ENCODE results near the gene INSR.

Gene INSR

GRCh38 chr19:7120499-7120898, 173.7 kb downstream of the INSR start:
- H3K4me3 ChIP-seq (ENCODE audit: low read length), result no peak overlapping the region
- DNase-seq (ENCODE audit: low read depth, low spot score), result no peak

- DNase-seq (ENCODE audit: low read depth, low spot score), result no peak
These were observed 174.6 kb downstream of the INSR start for GRCh38 chr19:7119582-7119981.

GRCh38 chr19:7117248-7117647, 177.0 kb downstream of the INSR start:
- H3K4me3 ChIP-seq (ENCODE audit: low read length), result no peak overlapping the region
- no peak for DNase-seq (ENCODE audit: low read depth, low spot score)

More at GRCh38 chr19:7119582-7119981, 174.6 kb downstream of the INSR start:
- no peak overlapping the region for H3K4me3 ChIP-seq (ENCODE audit: low read length)

- no peak for DNase-seq (ENCODE audit: low read depth, low spot score)
- no peak overlapping the region for H3K4me3 ChIP-seq (ENCODE audit: low read length)
These were observed 178.5 kb downstream of the INSR start for GRCh38 chr19:7115721-7116120.

- no peak overlapping the region for H3K4me3 ChIP-seq (ENCODE audit: low read length)
- DNase-seq (ENCODE audit: low read depth, low spot score), result no peak
These were observed 181.0 kb downstream of the INSR start for GRCh38 chr19:7113233-7113632.

- H3K4me3 ChIP-seq (ENCODE audit: low read length), result no peak overlapping the region
- no peak for DNase-seq (ENCODE audit: low read depth, low spot score)
These were observed 181.5 kb downstream of the INSR start for GRCh38 chr19:7112675-7113074.

- no peak overlapping the region for H3K4me3 ChIP-seq (ENCODE audit: low read length)
- DNase-seq (ENCODE audit: low read depth, low spot score), result no peak
These were observed 184.4 kb downstream of the INSR start for GRCh38 chr19:7109678-7110289.

GRCh38 chr19:7106711-7107657, 187.2 kb downstream of the INSR start:
- H3K4me3 ChIP-seq (ENCODE audit: low read length), result no peak overlapping the region
- DNase-seq (ENCODE audit: low read depth, low spot score), result no peak

- no peak for DNase-seq (ENCODE audit: low read depth, low spot score)
- H3K4me3 ChIP-seq (ENCODE audit: low read length), result no peak overlapping the region
These were observed 189.3 kb downstream of the INSR start for GRCh38 chr19:7104747-7105447.

GRCh38 chr19:7101498-7102253, 192.5 kb downstream of the INSR start:
- DNase-seq (ENCODE audit: low read depth, low spot score), result peak; percentile 75
- no peak overlapping the region for H3K4me3 ChIP-seq (ENCODE audit: low read length)

GRCh38 chr19:7099597-7099921, 194.7 kb downstream of the INSR start:
- DNase-seq (ENCODE audit: low read depth, low spot score), result no peak

GRCh38 chr19:7098701-7099596, 195.3 kb downstream of the INSR start:
- H3K4me3 ChIP-seq (ENCODE audit: low read length), result peak overlapping the region; percentile 76
- peak; percentile 86 for DNase-seq (ENCODE audit: low read depth, low spot score)

More at GRCh38 chr19:7099597-7099921, 194.7 kb downstream of the INSR start:
- H3K4me3 ChIP-seq (ENCODE audit: low read length), result peak overlapping the region; percentile 76

GRCh38 chr19:7098096-7098495, 196.1 kb downstream of the INSR start:
- no peak for DNase-seq (ENCODE audit: low read depth, low spot score)
- peak overlapping the region; percentile 76; the same call in 1 of the 2 replicates for H3K4me3 ChIP-seq (ENCODE audit: low read length)

- peak; percentile 68 for DNase-seq (ENCODE audit: low read depth, low spot score)
- no peak overlapping the region for H3K4me3 ChIP-seq (ENCODE audit: low read length)
These were observed 205.2 kb downstream of the INSR start for GRCh38 chr19:7088999-7089398.

GRCh38 chr19:7083076-7083956, 210.9 kb downstream of the INSR start:
- DNase-seq (ENCODE audit: low read depth, low spot score), result no peak
- H3K4me3 ChIP-seq (ENCODE audit: low read length), result no peak overlapping the region

GRCh38 chr19:7078008-7078407, 216.2 kb downstream of the INSR start:
- no peak for DNase-seq (ENCODE audit: low read depth, low spot score)
- no peak overlapping the region for H3K4me3 ChIP-seq (ENCODE audit: low read length)

- H3K4me3 ChIP-seq (ENCODE audit: low read length), result no peak overlapping the region
- no peak for DNase-seq (ENCODE audit: low read depth, low spot score)
These were observed 218.1 kb downstream of the INSR start for GRCh38 chr19:7076151-7076550.

Measured in Jurkat, Clone E6-1 (cell line).